NCI-H2171 treated with DMSO at 0.1 percent for 48 hours (cell line): ENCODE results near the gene DPH6.
"Not testable (repeated sequence)": the region's sequence is repeated elsewhere in the genome, so short reads cannot be mapped to it uniquely, and the experiment has no call there.

Experiments used
- DNase-seq: peaks from one replicate; lab custom pipeline; 2025; lab: John Stamatoyannopoulos, UW

The DPH6 gene

DNA sequence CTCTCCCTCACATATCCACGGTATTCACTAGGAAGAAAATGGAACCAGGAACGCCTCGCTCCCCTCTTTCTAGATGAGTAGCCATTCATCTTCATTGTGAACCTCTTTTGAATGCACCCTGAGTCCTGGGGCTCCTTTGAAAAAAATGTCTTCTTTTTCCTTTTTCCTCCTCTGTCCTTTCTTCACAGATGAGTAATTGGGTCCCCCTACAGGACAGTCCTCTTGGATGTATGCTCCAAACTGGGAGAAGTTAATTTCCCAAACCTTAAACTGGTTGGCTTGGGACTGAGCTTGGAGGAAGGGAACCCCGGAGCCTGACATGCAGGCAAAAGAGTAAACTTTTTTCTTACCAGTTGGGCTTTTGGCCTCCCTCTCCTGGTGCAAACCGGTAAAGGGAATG is 108.8 kb downstream of the DPH6 start:
- no peak for DNase-seq

DNA sequence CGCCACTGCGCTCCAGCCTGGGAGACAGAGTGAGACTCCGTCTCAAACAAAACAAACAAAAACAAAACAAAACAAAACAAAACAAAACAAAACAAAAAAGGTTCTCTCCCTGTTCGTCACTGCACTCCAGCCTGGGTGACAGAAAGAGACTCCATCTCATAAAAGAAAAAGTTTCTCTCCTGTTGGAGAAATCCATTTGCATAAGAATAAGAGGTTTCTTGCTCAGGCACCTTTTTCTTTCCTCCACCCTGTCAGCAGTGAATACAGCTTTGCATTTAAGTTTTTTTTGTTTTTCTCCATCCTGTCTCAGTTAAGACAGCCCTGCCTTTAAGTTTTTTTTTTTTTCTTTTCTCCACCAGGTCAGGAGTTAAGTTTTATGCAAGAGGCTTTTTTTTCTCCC is 109.5 kb downstream of the DPH6 start:
- DNase-seq, result no peak

DNA sequence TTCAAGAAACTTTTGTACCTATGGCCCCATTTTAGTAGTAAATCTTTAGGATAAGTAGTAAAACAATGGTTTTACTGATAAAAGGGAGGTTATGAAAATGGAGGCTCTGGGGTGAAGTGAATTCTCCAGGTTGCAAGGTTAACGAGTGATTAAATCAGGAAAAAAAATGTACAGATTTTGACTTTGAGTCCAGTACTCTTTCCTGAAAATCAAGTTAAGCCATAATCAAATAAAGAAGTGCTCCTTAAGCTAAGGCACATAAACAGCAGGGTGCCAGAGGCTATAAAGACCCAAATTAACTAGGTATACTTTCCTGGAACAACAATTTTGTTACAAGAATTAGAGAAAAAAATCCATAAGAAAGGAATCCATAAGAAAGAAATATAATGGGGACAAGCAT is 114.7 kb downstream of the DPH6 start:
- no peak for DNase-seq

DNA sequence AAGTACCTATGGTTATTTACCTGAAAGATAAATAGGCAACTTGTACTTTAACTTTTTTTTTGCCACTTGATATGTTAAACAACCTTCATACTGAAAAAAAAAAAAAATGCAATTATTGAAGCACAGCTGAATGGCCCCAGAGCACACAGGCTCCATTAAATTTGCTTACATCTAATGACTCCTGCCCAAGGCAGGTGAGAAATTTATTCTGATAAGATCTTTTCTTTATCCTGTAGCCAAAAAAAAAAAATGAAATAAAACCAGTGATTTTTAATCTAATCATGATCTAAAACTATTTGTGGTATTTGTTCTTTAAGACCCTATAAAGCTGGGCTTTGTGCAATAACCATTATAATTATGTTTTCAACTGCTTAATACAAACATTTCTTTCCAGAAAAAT is 115.7 kb downstream of the DPH6 start:
- no peak for DNase-seq

DNA sequence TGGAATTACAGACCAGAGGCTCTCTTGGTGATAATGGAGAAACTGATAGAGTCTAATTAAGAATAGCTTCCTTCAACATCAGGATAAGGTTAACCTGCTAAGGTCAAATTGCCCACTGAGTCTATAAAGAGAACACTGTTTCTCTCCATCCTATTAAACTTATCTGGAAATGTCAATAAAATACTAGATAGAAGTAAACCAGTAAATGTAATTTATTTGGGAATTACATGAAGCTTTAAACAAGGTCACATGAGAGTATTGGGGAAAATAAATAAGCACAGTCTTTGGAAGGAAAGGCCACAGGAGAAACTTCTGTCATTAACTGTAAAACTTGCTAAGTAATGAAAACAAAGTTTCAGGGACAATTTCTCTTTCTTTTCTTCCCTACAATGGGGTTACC is 118.5 kb downstream of the DPH6 start:
- no peak for DNase-seq

DNA sequence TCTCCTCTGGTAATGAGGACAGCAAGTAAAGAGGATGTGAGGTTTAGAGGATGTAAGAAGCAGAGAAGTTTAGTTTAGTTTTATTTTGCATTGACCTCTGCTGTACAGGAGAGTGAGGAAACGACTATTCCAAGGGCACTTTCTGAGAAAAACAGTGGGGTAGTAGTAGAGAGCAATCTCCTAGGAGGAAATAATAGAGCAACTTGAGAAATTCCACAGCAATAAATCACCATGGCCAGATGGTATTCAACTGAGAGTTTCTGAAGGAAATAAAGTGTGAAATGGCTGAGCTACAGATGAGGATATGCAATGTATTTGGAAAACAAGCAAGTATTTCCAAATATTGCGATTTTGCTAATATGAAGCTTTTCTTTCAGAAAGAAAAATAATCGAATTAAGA is 118.9 kb downstream of the DPH6 start:
- no peak for DNase-seq

DNA sequence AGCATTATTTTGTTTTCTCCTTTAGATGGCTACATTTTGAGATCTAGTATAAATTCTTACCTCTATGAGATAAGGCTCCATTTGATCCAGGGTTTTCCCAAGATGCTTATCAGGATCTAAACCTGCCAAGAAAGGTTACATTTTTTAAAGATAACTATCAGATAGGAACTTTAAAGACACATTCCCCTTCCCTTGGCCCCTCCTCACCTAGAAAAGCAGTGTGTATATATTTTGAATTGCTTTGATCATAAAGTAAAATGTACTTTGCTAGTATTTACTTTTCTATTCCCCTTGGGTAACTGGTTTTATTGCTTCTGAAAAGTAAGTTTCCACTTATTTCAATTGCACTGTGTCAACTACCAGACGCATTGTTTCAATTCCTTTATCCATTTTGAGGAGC is 135.2 kb downstream of the DPH6 start:
- DNase-seq, result no peak

DNA sequence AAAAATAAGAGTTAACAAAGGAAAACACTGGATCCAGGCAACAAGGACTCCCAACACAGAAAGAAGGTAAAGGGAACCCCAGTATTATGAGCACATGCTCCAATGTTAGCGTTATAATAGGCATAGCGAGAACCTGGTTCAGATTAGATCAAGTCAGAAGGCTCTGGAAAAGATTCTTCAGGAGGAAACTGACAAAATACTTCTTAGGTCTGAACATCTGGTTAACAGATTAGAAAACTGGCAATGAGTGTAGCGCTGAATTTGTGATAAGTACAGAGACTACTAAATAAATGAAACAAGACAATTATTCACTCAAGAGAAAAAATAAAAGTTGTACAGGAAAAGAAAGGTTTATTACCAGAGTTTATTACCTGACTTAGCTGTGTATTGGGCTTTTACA is 146.1 kb downstream of the DPH6 start:
- DNase-seq, result no peak

DNA sequence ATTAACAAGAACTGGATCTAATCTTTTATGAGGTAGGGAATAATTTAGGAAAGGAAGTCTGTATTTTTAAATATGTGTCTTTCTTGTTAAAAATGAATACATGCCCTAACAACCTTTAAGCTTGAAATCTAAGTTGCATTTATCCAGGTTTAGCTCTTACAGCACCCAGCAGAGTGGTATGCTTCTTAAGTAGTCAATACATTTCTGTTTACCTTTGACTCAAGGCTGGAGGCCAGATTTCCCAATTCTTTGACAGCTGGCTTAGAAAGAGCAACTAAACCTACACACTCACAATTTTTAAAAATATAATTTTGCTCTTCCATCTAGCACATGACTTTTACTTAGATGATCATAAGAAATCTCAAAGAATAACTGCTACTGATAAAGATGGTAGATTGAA is 148.9 kb downstream of the DPH6 start:
- DNase-seq, result no peak

DNA sequence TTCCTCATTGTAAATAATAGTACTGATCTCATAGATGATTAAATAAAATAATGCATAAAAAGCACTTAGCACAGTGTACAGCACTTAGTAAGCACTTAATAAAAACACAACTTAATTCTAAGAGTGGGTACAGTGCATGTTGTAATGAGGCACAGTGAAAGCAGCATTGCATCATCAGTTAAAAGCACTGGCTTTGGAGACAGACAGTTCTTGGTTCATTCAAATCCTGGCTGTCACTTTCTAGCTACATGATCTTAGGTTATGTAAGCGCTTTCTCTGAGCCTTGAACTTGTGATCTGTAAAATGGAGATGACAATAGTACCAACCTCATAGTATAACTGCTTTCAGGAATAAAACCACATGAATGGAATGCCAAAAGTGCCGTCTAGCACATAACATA is 151.5 kb downstream of the DPH6 start:
- no peak for DNase-seq

DNA sequence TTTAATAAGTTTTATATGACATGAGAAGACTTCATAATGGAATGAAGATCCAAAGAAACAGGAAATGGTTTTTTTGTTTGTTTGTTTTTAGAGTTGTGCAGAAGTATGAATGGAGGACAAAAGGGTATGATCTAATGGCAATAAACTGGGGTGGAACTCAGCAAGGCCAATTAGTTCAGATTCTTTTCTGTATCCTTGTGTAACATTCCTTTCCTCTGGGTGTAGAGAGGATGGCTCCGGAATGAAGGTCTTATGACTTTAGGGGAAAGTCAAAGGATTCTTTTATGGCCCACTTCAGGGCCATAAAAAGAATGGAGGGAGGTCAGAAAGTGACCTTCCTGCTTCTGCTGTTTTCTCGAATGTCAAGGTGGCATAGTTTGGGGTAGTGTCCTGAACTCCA is 152.6 kb downstream of the DPH6 start:
- no peak for DNase-seq

DNA sequence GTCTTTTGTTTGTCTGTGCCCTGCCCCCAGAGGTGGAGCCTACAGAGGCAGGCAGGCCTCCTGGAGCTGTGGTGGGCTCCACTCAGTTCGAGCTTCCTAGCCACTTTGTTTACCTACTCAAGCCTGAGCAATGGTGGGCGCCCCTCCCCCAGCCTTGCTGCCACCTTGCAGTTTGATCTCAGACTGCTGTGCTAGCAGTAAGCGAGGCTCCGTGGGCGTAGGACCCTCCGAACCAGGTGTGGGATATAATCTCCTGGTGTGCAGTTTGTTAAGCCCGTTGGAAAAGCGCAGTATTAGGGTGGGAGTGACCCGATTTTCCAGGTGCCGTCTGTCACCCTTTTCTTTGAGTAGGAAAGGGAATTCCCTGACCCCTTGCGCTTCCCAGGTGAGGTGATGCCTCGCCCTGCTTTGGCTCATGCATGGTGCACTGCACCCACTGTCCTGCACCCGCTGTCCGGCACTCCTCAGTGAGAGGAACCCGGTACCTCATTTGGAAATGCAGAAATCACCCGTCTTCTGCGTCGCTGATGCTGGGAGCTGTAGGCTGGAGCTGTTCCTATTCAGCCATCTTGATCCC is 154.5 kb downstream of the DPH6 start:
- DNase-seq, result not testable (repeated sequence)

DNA sequence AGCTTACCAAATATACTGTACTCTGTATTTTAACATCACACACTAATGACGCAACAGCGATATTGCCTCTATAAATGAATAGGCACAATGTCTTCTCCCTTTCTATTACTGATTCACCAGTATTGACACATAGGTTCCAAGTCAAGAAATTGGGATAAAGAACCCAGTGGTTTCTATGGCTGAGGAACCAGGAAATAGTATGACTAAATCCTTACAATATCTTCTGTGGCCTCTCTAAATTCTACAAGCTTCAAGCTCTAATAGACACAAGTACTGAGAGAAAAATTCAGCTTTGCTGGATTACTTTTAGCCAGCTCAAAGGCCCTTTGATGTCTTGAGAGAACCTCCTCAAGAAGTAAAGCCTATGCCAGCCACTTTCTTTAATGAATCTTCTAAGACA is 162.5 kb downstream of the DPH6 start:
- no peak for DNase-seq

DNA sequence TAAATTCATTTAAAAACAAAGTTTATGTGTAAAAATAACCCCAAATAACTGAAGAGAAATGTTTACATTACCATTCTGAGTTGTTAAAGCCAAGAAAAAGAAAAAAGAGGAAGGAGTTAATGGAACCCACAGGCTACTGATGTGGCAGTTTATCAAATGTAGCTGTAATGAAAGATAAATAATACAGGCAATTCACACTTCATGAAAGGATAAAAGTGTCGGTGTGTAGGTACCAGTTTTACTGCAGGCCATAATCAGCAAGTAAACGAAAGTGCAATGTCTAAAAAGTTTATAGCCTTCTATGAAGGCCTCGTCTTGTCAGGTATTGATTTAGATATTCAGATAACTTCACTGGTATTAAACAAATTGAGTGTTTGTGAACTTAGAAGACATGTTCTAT is 164.6 kb downstream of the DPH6 start:
- DNase-seq, result no peak

DNA sequence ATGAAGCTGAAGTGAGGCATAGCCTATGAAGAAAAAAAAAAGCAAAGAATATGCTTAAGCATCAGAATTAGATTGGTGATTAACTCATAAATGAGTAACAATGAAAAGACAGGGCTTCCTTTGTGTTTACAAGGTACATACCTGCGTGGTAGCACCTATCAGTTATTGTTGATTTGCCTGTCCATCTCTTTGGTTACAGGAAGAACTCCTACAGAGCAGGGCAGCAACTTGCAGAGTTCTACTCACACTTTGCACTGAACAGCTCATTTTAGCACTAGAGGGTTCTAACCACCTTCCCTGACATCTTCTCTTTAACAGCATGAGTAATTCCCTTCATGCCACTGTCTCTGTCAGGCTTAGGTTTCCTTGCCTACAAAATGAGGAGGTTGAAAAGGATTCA is 166.0 kb downstream of the DPH6 start:
- no peak for DNase-seq

DNA sequence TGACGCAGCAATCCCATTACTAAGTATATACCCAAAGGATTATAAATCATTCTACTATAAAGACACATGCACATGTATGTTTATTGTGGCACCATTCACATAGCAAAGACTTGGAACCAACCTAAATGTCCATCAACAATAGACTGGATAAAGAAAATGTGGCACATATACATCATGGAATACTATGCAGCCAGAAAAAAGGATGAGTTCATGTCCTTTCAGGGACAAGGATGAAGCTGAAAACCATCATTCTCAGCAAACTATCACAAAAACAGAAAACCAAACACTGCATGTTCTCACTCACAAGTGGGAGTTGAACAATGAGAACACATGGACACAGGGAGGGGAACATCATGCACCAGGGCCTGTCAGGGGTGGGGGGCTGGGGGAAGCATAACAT is 167.5 kb downstream of the DPH6 start:
- not testable (repeated sequence) for DNase-seq

DNA sequence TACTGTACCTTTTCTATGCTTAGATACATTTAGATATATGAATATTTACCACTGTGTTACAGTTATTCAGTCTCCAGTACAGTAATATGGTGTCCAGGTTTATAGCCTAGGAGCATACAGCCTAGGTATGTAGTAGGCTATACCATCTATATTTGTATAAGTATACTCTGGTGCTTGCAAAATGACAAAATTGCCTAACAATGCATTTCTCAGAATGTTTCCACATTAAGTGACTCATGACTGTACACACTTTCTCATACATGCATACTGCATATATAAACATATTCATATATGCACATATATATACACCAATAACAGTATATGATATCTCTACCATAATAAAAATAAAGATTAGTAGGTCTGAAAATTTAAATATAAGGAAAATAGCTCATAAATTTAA is 169.3 kb downstream of the DPH6 start:
- DNase-seq, result no peak

DNA sequence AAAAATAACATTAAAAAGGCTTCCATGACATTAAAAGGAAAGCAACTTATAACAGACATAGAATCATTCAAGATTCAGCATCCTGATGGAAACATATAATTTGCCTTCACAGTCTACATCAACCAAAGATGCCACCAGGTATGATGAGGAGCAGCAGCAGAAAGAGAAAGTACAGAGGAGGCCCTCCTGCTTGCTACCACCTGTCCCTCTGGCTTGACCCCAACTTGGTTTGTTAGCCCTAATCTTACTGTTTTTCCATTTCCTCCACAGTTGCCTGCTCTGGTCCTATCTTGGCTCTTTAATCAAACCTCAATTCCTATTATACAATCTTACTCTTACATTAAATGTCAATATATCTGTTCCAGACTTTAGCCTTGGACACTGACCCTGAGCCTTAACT is 171.3 kb downstream of the DPH6 start:
- DNase-seq, result no peak

DNA sequence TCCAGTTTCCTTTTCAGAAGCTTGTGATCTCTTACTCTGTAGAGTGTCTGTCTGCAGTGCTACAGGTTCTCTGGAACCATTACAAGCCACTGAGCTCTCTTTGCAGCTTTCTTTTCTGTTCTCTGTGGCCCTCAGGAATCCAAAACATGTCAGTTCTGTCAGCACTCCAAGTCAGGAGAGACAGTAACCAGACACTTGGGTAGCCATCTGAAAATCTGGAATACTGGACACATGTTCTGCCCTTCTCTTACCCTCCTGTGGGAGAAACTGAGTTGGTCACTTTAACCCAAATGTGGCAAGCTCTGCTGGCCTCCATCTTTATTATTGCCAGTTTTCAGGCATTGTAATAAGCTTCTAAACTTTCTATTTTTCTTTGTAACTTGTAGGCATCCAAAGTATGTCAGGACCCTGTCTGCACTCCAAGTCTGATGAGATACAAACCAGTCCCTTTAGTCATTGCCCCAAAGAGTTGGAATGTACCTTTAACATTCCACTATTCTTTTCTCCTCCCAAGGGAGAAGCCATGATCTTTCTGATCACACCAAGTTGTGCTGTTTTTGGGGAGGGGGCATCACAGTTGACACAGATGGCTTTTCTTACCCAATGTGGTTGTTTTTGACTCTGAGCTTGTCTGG is 183.7 kb downstream of the DPH6 start:
- no peak for DNase-seq

DNA sequence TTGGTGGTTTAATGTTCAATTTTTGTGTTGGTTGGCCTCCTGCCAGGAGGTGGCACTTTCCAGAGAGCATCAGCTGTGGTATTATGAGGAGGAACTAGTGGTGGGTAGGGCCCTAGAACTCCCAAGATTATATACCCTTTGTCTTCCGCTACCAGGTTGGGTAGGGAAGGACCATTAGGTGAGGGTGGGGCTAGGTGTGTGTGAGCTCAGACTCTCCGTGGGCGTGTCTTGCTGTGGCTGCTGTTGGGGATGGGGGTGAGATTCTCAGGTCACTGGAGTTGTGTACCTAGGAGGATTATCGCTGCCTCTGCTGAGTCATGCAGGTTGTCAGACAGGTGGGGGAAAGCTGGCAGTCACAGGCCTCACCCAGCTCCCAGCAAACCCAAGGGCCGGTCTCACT is 187.1 kb downstream of the DPH6 start:
- DNase-seq, result no peak

DNA sequence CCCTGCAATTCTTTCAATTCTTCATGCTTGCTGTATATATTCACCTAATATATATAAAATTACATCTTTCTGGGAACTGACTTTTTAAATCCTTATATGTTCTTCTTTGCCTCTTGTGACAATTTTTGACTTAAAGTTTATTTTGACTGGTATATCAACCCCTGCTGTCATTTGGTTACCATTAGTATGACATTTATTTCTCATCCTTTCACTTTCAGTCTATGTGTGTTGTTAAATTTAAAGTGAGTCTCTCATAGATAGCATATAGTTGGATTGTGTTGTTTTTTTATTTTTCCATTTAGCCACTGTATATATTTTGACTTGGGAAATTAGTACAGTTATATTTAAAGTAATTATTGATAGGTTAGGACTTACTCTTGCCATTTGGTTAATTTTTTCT is 194.9 kb downstream of the DPH6 start:
- no peak for DNase-seq

DNA sequence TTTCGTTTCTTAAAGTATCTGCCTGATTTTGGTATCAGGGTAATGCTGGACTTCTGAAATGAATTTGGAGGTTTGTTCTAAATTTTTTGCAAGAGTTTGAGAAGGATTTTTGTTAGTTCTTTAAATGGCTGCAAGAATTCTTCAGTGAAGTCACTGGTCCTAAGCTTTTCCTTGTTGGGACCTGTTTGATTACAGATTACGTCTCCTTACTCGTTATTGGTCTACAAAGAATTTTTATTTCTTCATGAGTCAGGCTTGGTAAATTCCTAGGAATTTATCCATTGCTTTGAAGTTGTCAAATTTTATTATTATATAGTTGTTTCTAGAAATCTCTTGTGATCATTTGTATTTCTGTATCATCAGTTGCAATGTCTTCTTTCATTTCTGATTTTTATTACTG is 196.0 kb downstream of the DPH6 start:
- no peak for DNase-seq

DNA sequence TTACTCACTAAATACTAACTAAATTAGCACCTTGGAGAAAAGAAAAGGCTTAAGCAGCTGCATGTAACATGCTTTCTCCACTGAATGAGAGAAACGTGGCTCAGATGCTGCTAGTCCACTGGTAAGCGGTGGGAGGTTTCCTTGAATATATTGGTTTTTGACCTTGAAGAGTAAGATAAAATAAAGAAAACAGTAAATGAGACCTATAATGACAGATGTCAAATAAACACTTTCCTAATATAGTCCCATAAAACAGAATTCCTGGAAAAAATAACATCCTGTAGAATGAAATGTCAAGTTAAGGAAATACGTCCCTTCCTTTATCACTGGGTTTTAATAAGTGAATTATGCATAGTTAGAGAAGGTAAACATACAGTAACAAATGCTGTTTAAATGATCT is 215.0 kb downstream of the DPH6 start:
- no peak for DNase-seq

DNA sequence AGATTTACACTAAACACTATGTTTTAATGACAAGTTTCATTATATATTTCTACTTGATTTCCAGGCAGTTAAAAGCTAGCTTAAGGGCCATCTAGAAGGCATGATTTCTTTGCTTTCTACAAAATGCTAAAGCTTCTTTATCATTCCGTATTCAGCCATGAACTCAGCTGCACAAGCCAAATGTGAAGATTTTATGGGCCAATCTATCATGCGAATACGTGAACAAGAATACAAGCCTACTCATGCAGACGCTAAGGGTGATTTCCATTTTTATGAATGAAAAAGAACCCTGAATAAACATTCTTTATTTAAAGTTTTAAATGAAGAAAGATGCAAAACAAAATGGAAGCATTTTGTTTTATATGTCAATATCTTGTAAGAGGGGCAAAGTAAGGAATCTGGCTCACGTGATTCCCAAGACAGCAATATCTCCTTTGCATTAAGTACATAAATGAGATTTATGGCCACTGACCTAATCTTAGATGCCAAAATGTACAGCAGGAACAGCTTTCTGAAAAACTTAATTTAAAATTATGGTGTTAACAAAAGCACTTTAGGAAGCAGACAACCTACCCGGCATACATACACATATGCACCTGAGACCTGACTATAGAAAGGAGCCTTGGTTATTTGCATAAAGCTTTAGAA is 215.8 kb downstream of the DPH6 start:
- no peak for DNase-seq
